ENCODE results near the gene RDX.

Gene RDX

GRCh38 chr11:110168033-110168803 lies 128.2 kb downstream of the RDX start:
- no peak for DNase-seq

DNA sequence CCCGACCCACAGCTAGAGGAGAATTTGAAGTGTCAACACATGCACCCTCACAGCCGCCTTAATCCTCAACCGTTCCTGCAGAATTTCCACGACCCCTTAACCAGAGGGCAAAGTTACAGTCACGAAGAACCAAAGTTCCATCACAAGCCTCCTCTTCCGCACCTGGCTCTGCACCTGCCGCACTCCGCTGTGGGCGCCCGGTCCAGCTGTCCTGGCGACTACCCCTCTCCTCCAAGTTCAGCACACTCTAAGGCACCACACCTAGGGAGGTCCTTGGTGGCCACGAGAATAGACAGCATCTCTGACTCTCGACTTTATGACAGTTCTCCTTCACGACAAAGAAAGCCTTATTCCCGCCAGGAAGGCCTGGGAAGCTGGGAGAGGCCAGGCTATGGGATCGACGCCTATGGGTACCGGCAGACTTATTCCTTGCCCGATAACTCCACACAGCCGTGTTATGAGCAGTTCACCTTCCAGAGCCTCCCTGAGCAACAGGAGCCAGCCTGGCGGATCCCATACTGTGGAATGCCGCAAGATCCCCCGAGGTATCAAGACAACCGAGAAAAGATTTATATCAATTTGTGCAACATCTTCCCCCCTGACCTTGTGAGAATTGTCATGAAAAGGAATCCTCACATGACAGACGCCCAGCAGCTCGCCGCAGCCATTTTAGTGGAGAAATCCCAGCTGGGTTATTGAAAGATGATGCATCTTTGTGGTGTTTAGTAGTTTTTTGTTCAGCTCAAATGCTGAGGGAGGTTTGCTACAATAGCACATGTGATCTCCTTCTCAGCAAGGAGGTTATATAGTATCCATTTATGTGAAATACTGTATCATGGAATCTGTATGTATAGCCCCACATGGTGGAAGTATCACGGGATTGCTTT lies 131.1 kb downstream of the RDX start:
- no peak for DNase-seq

DNA sequence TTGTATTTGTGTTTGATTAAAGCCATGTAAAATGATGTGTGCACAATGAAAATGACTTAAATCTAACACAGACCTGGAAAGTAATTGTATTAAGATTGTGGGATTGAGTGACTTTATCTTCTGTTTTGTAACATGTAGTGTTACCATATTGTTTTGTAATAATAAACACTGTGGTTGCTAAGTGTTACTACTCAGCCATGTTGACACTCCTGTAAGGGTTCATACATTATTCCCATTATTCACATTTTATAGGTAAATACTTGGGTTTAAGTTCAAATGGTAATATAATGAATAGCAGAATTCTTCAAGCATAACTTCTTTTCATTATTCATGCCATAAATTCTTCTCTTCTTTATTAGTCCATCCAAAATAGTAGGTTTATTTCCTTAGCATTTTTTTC lies 134.2 kb downstream of the RDX start:
- no peak for DNase-seq

DNA sequence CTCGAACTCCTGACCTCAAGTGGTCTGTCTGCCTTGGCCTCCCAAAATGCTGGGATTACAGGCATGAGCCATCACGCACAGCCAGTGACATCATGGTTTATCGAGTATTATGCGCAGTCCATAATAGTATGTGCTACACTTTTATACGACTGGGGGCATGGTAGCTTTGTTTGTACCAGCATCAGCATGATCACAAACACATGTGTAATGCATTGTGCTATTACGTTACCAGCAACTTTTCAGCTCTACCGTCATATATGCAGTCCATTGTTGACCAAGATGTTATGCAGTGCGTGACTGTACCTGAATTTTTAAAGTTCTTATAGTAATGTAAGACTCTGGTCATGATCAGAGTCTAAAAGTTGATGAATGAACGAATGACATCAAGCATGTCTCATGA lies 135.4 kb downstream of the RDX start:
- DNase-seq, result no peak

DNA sequence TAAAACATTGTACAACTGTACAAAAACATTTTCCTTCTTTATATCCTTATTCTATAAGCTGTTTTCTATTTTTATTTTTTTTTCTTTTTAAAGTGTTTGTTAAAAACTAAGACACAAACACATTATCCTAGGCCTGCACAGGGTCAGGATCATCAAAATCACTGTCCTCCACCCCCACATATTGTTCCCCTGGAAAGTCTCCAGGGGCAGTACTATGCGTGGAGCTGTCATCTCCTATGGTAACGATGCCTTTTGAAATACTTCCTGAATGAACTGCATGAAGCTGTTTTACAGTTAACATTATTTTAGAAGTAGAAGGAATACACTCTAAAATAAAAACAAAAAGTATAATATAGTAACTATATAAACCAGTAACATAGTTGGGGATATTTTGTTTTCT lies 136.0 kb downstream of the RDX start:
- DNase-seq, result no peak

- DNase-seq, result no peak
Observed at GRCh38 chr11:110160016-110160415, 136.4 kb downstream of the RDX start.

DNA sequence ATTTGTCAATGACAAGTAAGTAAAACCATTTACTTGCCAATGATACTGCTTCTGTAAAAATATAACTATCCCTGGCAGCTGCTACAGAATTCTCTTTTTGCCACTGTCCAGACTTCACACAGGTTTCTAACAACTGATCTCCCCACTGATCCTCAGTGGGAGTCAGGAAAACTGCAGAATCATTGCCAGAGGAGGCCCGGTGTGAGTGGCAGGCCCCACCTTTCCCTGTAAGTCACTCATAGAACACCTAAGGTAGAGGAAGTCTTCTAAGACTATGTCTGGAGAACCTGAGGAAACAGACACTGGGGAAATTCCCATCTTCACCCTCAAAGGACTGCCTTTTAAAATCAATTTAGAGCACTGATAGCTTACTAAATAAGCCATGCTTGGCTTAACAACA lies 136.9 kb downstream of the RDX start:
- DNase-seq, result no peak

GRCh38 chr11:110158317-110159200 lies 137.9 kb downstream of the RDX start:
- no peak for DNase-seq

DNA sequence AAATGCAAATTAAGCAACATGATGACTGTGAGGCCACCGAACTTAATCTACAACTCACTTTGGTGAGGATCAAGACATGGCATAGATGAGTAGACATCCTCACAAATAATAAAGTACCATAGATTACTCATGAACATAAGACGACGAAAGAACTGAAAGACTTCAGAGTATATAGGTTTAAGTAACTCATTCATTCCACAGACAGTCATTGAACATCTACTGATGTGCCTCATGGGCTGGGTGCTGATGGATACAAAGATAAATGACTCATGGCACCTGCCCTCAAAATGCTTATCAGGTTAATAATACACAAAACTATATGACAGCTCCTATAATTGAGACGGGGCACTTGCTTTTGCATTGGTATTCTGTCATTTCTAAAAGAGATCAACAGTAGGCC lies 139.9 kb downstream of the RDX start:
- no peak for DNase-seq

GRCh38 chr11:110153474-110153873 lies 142.9 kb downstream of the RDX start:
- DNase-seq, result no peak

DNA sequence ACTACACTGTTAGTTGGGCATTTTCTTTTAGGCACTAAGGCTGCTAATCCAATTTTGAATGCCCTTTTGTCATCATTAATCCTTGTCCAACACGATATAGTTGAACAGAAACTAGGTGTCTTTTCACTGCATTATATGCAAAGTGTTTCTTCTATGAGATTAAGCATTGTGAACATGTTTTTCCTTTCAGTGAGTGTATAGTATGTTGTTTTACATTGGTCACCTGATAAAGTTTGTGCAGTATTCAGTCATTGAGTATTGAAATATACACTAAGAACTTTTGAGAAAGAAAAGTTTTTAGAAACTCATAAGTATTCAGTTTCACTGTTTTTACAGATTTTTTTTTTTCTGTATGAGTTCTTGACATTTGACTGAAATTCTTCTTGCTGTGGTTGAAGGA lies 144.2 kb downstream of the RDX start:
- DNase-seq, result no peak

- no peak for DNase-seq
Observed at GRCh38 chr11:110148775-110149744, 147.4 kb downstream of the RDX start.

GRCh38 chr11:110147962-110148709 lies 148.3 kb downstream of the RDX start:
- no peak for DNase-seq

- DNase-seq, result no peak
Observed at GRCh38 chr11:110141812-110142211, 154.6 kb downstream of the RDX start.

DNA sequence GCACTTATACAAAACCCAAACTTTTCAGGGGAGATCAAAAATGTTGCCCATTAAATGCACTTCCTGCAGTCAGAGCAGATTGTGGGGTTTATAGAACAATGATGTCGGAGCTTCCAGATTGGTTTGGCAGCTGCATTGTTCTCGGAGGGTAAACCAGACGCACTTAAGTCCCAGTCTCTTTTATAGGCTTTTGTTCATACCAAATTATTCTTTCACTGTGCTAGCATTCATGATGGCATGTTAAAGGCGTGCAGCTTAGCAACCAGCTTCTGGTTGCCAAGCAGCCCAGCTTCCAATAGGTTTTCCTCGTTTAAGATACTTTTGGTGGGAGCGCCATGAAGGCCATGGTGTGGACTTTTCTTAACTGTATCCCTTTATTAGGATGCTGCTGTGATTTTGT lies 162.3 kb downstream of the RDX start:
- DNase-seq, result peak; percentile 35

- DNase-seq, result no peak
Observed at GRCh38 chr11:110133160-110133559, 163.3 kb downstream of the RDX start.

DNA sequence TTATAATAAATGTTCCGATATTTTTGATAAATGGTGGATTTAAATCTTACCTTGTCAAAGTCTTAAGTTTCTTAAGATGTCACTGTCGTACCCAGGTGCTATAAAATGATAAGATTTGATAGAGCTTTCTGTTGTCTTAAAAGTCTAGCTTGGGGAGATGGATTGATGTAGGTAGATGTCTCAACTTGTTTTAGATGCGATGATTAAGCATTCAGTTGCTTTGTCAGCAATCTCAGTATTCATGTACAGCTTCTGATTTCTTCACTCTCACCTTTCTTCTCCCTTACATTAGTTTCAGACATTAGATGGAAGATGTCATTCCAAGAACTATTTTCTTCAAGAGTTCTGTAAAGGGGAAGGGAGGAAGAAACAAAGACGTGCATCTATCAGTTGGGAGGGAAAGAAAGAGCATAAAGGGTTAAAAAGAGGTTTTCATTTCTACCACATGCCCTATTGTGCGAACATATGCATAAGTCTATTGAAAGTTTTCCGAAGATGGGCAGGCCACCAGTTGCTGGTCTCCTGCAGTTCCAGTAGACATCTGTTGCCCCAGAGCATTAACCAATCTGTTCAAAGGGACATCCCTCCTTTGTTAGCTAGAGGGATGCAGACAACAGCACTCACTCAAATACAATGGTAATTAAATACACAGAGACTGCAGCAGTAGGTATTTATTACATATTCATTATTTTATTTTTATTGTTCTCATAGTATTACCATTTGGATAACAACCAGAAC lies 164.9 kb downstream of the RDX start:
- no peak for DNase-seq

- peak; percentile 96 for DNase-seq
Observed at GRCh38 chr11:110130642-110131238, 165.7 kb downstream of the RDX start.

- no peak for DNase-seq
Observed at GRCh38 chr11:110128161-110128560, 168.3 kb downstream of the RDX start.

DNA sequence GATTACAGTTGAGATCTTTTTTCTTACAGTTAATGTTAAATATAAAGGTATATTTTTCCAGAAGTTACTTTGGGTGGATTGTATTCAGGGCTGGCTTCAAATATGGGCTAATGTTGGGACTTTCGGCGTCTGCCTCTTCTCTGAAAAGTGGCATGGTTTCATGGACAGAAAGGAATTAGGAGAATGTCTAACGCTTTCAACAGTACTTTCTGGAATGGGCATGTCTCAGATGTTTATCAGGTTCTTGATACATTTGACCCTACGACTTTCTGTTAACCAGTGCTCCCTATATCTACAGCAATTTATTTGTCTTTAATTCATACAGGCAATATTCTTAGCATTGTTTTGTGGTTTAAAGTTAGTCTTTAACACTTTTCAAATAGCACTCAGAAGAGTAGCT lies 169.5 kb downstream of the RDX start:
- DNase-seq, result no peak

Measured in NCI-H1092 (cell line).